DND-41 (cell line): Measurements from ENCODE around the gene RSPH6A.
A peak's percentile ranks its signal among the peaks of the same experiment; 100 is the strongest.

Experiments
- ATAC-seq: fragments of 200-7000 bp; cut with Tn5 transposase; 3 replicates; pipeline ENCODE4 v1.9.1; 2021; ENCODE audit warnings: low read depth; ENCODE audit not compliant: insufficient read depth
- DNase-seq: peaks from one replicate; pipeline ENCODE4 v3.0.0-alpha.2; 2020
- H2AFZ ChIP-seq: 2 replicates; pipeline ENCODE4 v1.6.0; 2012; ENCODE audit warnings: low read depth, low read length
- H3K27ac ChIP-seq: 2 replicates; pipeline ENCODE4 v1.5.1; 2012; ENCODE audit warnings: low read length, inconsistent platforms
- H3K27me3 ChIP-seq: fragments of 200-600 bp; sonication (generic); 2 replicates; pipeline ENCODE4 v1.6.0; 2012; ENCODE audit warnings: low read length, mild to moderate bottlenecking, inconsistent platforms; ENCODE audit not compliant: insufficient read depth, poor library complexity
- H3K36me3 ChIP-seq: 2 replicates; pipeline ENCODE4 v1.5.1; 2012; ENCODE audit warnings: low read length, inconsistent platforms; ENCODE audit not compliant: insufficient read depth
- H3K4me1 ChIP-seq: 2 replicates; pipeline ENCODE4 v1.5.1; 2012; ENCODE audit warnings: mild to moderate bottlenecking, low read length; ENCODE audit not compliant: insufficient read depth
- H3K4me2 ChIP-seq: 2 replicates; pipeline ENCODE4 v1.6.0; 2012; ENCODE audit warnings: mild to moderate bottlenecking, moderate library complexity, low read length, inconsistent platforms; ENCODE audit not compliant: insufficient read depth
- H3K4me3 ChIP-seq, 2 experiments: fragments of 200-600 bp in 1 of 2; shearing (Covaris generic) in 1 of 2; 2 replicates each; pipeline ENCODE4 v1.5.1; 2012 to 2016; ENCODE audit warnings: inconsistent platforms in 2 of 2, low read length in 2 of 2, mild to moderate bottlenecking in 2 of 2, low read depth in 1 of 2, moderate library complexity in 1 of 2
- H3K79me2 ChIP-seq: 2 replicates; pipeline ENCODE4 v1.6.0; 2012; ENCODE audit warnings: low read length, inconsistent platforms; ENCODE audit not compliant: insufficient read depth
- H3K9ac ChIP-seq: 2 replicates; pipeline ENCODE4 v1.6.0; 2012; ENCODE audit warnings: low read depth, mild to moderate bottlenecking, inconsistent platforms, low read length, moderate library complexity
- H3K9me3 ChIP-seq: 2 replicates; pipeline ENCODE4 v1.5.1; 2012; ENCODE audit warnings: low read length, moderate library complexity, mild to moderate bottlenecking, inconsistent platforms; ENCODE audit not compliant: insufficient read depth, severe bottlenecking
- H4K20me1 ChIP-seq: 2 replicates; pipeline ENCODE4 v1.6.0; 2012; ENCODE audit warnings: low read length; ENCODE audit not compliant: insufficient read depth
- EZH2 ChIP-seq: IDR thresholded peaks from 3 replicates; pipeline ENCODE4 v1.6.1; 2012; ENCODE audit warnings: borderline replicate concordance, low read depth, mild to moderate bottlenecking, moderate library complexity, low read length, inconsistent platforms; ENCODE audit not compliant: severe bottlenecking
- TF ChIP-seq, protein P1 (sequence below): IDR thresholded peaks from 2 replicates; pipeline ENCODE4 v1.5.1; 2012; ENCODE audit warnings: borderline replicate concordance, low read length, moderate library complexity, mild to moderate bottlenecking; ENCODE audit not compliant: poor library complexity, severe bottlenecking; ENCODE audit errors: extremely low read depth

Gene RSPH6A

GRCh38 chr19:45769821-45770191, 45.3 kb downstream of the RSPH6A start:
- H2AFZ ChIP-seq: peak overlapping the region; percentile 75
- H3K4me1 ChIP-seq: peaks cover 26% of the 10 kb centered on the region
- peak overlapping the region; percentile 86 for H3K4me2 ChIP-seq
- H3K9ac ChIP-seq: peak overlapping the region; percentile 60
- 0 out of 2 replicates have a peak, but pooled peaks cover 2% of the 10 kb centered on the region for H4K20me1 ChIP-seq
- H3K4me3 ChIP-seq: peak overlapping the region; percentile 45 to 75; a peak in 3 of 4 replicates
- DNase-seq (no peak), ATAC-seq (peak; percentile 39)
- peaks cover 2% of the 10 kb centered on the region; the same call in 1 of the 2 replicates for H3K36me3 ChIP-seq
- peak overlapping the region; percentile 70 for H3K27ac ChIP-seq
- H3K9me3 ChIP-seq: no peaks in the 10 kb centered on the region
- H3K79me2 ChIP-seq: no peaks in the 10 kb centered on the region
- no peaks in the 10 kb centered on the region for H3K27me3 ChIP-seq
- no peak for TF ChIP-seq EZH2
- TF ChIP-seq, protein P1, sequence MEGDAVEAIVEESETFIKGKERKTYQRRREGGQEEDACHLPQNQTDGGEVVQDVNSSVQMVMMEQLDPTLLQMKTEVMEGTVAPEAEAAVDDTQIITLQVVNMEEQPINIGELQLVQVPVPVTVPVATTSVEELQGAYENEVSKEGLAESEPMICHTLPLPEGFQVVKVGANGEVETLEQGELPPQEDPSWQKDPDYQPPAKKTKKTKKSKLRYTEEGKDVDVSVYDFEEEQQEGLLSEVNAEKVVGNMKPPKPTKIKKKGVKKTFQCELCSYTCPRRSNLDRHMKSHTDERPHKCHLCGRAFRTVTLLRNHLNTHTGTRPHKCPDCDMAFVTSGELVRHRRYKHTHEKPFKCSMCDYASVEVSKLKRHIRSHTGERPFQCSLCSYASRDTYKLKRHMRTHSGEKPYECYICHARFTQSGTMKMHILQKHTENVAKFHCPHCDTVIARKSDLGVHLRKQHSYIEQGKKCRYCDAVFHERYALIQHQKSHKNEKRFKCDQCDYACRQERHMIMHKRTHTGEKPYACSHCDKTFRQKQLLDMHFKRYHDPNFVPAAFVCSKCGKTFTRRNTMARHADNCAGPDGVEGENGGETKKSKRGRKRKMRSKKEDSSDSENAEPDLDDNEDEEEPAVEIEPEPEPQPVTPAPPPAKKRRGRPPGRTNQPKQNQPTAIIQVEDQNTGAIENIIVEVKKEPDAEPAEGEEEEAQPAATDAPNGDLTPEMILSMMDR: no peak

GRCh38 chr19:45768984-45769782, 45.9 kb downstream of the RSPH6A start, which contains the start of gene SIX5:
Gene SIX5 (minus strand): TSS chr19:45769252. CDS start chr19:45768844, 408 bp downstream.
- peak within 1 kb of the TSS; percentile 73 to 75 for H3K4me3 ChIP-seq
- peak within 1 kb of the TSS; percentile 77 for H3K9ac ChIP-seq
- peaks cover 2% of the 10 kb centered on the region; the same call in 1 of the 2 replicates for H3K36me3 ChIP-seq
- H2AFZ ChIP-seq: peak within 1 kb of the TSS; percentile 79
- DNase-seq (peak; percentile 98), ATAC-seq (peak; percentile 80)
- peak within 1 kb of the TSS; percentile 77 for H3K27ac ChIP-seq
- TF ChIP-seq, protein P1: no peak
- no peak for TF ChIP-seq EZH2
- H3K4me2 ChIP-seq: peak within 1 kb of the TSS; percentile 86
- H3K79me2 ChIP-seq: no peaks in the 10 kb centered on the region
- H3K9me3 ChIP-seq: no peaks in the 10 kb centered on the region
- H4K20me1 ChIP-seq: 0 out of 2 replicates have a peak, but pooled peaks cover 2% of the 10 kb centered on the region
- H3K4me1 ChIP-seq: peaks cover 26% of the 10 kb centered on the region
- H3K27me3 ChIP-seq: no peaks in the 10 kb centered on the region

DNA sequence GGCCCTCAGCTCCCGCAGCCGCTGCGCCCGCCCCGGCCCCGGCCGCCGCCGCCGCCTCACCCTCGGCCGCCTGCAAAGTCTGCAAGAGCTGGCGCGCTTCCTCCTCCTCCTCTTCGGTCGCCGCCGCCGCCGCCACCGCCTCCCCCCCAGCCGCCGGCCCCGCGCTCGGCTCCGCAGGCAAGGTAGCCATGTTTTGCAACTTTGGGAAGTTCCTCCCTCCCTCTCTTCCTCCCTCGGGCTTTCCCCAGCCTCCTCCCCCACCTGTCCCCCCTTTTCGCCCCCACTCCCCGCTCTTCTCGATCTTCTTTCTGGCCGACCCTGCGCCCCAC, 46.5 kb downstream of the RSPH6A start:
- H3K27ac ChIP-seq: peak overlapping the region; percentile 77
- H3K27me3 ChIP-seq: no peaks in the 10 kb centered on the region
- H3K9me3 ChIP-seq: no peaks in the 10 kb centered on the region
- peak overlapping the region; percentile 79 for H2AFZ ChIP-seq
- no peaks in the 10 kb centered on the region for H3K79me2 ChIP-seq
- H3K36me3 ChIP-seq: peaks cover 2% of the 10 kb centered on the region; the same call in 1 of the 2 replicates
- no peak for TF ChIP-seq EZH2
- DNase-seq (peak; percentile 63), ATAC-seq (0 out of 3 replicates have a peak, but pooled peaks have one; percentile 4)
- peak overlapping the region; percentile 77 for H3K9ac ChIP-seq
- H4K20me1 ChIP-seq: 0 out of 2 replicates have a peak, but pooled peaks cover 2% of the 10 kb centered on the region
- peaks cover 26% of the 10 kb centered on the region for H3K4me1 ChIP-seq
- peak overlapping the region; percentile 86 for H3K4me2 ChIP-seq
- peak overlapping the region; percentile 73 to 75 for H3K4me3 ChIP-seq
